ENCODE results near the gene CYP2B6. TPM values are rescaled to one million over a fixed set of nuclear protein-coding genes. Genes with fewer than 3 reads are reported as not detected.
A peak's percentile ranks its signal among the peaks of the same experiment; 100 is the strongest.
"Not testable (repeated sequence)": the region's sequence is repeated elsewhere in the genome, so short reads cannot be mapped to it uniquely, and the experiment has no call there.

CYP2B6 gene
- total and polyA plus RNA-seq, 2 of the 13 experiments (the other 11 are each of a cell fraction or from before 2014, with no cell fraction given): 0.09 TPM; not detected in 1

DNA sequence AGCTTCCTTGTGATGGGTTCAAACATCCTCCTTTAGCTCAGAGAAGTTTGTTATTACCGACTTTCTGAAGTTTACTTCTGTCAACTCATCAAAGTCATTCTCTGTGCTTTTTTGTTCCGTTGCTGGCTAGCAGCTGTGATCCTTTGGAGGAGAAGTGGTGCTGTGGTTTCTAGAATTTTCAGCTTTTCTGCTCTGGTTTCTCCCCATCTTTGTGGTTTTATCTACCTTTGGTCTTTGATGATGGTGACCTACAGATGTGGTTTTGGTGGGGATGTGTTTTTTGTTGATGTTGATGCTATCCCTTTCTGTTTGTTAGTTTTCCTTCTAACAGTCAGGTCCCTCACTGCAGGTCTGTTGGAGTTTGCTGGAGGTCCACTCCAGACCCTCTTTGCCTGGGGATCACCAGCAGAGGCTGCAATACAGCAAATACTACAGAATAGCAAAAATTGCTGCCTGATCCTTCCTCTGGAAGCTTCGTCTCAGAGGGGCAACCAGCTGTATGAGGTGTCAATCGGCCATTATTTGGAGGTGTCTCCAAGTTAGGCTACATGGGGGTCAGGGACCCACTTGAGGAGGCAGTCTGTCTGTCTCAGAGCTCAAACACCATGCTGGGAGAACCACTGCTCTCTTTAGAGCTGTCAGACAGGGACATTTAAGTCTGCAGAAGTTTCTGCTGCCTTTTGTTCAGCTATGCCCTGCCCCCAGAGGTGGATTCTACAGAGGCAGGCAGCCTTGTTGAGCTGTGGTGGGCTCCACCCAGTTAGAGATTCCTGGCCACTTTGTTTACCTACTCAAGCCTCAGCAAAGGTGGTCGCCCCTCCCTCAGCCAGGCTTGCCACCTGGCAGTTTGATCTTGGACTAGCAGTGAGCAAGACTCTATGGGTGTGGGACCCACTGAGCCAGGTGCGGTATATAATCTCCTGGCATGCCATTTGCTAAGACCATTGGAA, 20.4 kb upstream of the CYP2B6 start:
- H3K27me3 ChIP-seq (ENCODE audit: control insufficient read depth in 1 of 2, insufficient read depth in 2 of 2, low read length in 2 of 2); H3K9me3 ChIP-seq (ENCODE audit: low read length); H3K27ac ChIP-seq (ENCODE audit: extremely low read length, insufficient read depth, low read length); H3K4me1 ChIP-seq (ENCODE audit: insufficient read depth, low read length); ATAC-seq; H2AFZ ChIP-seq (ENCODE audit: low read length); DNase-seq (ENCODE audit: low spot score); H3K79me2 ChIP-seq (ENCODE audit: insufficient read depth, low read length); H3K36me3 ChIP-seq (replicated peaks in 1 of 2; ENCODE audit: control insufficient read depth in 1 of 2, insufficient read depth in 2 of 2, low read length in 2 of 2); H3K4me2 ChIP-seq (ENCODE audit: low read depth, low read length); H3K9ac ChIP-seq (ENCODE audit: insufficient read depth, low read depth, low read length); H4K20me1 ChIP-seq (ENCODE audit: insufficient read depth, low read length); CTCF ChIA-PET (ENCODE audit: low intra/inter-chr PET ratio, low total read pairs); POLR2A ChIA-PET; H3K4me3 ChIP-seq (replicated peaks in 1 of 3; ENCODE audit: insufficient read depth in 1 of 3, low read depth in 2 of 3, low read length in 3 of 3); intact Hi-C loops (cut with micrococcal nuclease; ENCODE audit: unreplicated experiment); FAIRE-seq; BruUV-seq (replicated peaks): not testable (repeated sequence)
- 1% methylated on average over 4 of the region's 6 CpGs for WGBS (ENCODE audit: low lambda C conversion rate)
- in situ Hi-C loops (cut with HindIII; ENCODE audit: extremely low pct_ligation_motif_present, low pct_unique_long_range_greater_than_20kb): loop anchor here (10.0 kb wide), 1 partner anchor 174 kb away; no protein-coding TSS in a partner anchor

DNA sequence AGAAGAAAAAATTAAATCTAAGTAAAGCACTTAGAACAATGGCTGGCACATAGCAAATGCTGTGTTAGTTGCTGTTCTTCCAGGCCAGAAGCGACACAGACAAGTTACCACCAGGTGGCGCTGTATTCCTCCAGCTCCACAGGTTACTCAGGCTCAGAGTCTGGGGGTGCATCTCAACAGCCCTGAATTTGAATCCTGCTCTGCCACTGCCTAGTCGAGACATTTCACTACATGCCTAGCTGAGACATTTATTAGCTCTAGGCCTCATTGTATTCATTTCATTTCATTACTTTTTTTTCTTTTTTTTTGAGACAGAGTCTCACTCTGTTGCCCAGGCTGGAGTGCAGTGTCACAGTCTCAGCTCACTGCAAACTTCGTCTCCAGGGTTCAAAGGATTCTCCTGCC, 16.4 kb upstream of the CYP2B6 start:
- H4K20me1 ChIP-seq (ENCODE audit: insufficient read depth, low read length): no peaks in the 10 kb centered on the region
- no peaks in the 10 kb centered on the region for H3K9me3 ChIP-seq (ENCODE audit: low read length)
- in situ Hi-C loops (cut with HindIII; ENCODE audit: extremely low pct_ligation_motif_present, low pct_unique_long_range_greater_than_20kb): loop anchor here (10.0 kb wide), 1 partner anchor 170 kb away; no protein-coding TSS in a partner anchor
- ChIA-PET CTCF (ENCODE audit: low intra/inter-chr PET ratio, low total read pairs) (interaction anchor here (0.7 to 2.2 kb wide), 3 partner anchors 167 to 589 kb away, joined by 3 to 15 read pairs (median 3); no protein-coding TSS in a partner anchor), POLR2A (no interaction called here)
- H3K4me2 ChIP-seq (ENCODE audit: low read depth, low read length): no peak overlapping the region
- H3K27me3 ChIP-seq (ENCODE audit: control insufficient read depth in 1 of 2, insufficient read depth in 2 of 2, low read length in 2 of 2): peaks cover 0 to 6% of the 10 kb centered on the region in 2 experiments; a peak in 2 of 5 replicates
- intact Hi-C loops (cut with micrococcal nuclease; ENCODE audit: unreplicated experiment): loop anchor here (1.0 kb wide), 1 partner anchor 170 kb away; no protein-coding TSS in a partner anchor
- H3K9ac ChIP-seq (ENCODE audit: insufficient read depth, low read depth, low read length): no peak overlapping the region
- no TSS peak for BruUV-seq (replicated peaks)
- FAIRE-seq (peak; percentile 70), DNase-seq (ENCODE audit: low spot score) (peak; percentile 62), ATAC-seq (peak; percentile 77)
- H3K4me3 ChIP-seq (replicated peaks in 1 of 3; ENCODE audit: insufficient read depth in 1 of 3, low read depth in 2 of 3, low read length in 3 of 3): no peak overlapping the region
- no peak overlapping the region for H3K27ac ChIP-seq (ENCODE audit: extremely low read length, insufficient read depth, low read length)
- 0% methylated on average over 4 of the region's 4 CpGs for WGBS (ENCODE audit: low lambda C conversion rate)
- H3K79me2 ChIP-seq (ENCODE audit: insufficient read depth, low read length): no peaks in the 10 kb centered on the region
- H3K4me1 ChIP-seq (ENCODE audit: insufficient read depth, low read length): peaks cover 2% of the 10 kb centered on the region
- no peak overlapping the region for H2AFZ ChIP-seq (ENCODE audit: low read length)
- H3K36me3 ChIP-seq (replicated peaks in 1 of 2; ENCODE audit: control insufficient read depth in 1 of 2, insufficient read depth in 2 of 2, low read length in 2 of 2): no peaks in the 10 kb centered on the region
- peak; percentile 34; the same call in 1 of the 2 replicates for TF ChIP-seq RAD21 (CRISPR knock-in tag; IDR thresholded peaks at IDR 0.05)
- TF ChIP-seq ZNF33B (CRISPR knock-in tag; IDR thresholded peaks at IDR 0.05): no peak
- no peak for TF ChIP-seq HCFC1 (IDR thresholded peaks at IDR 0.05; ENCODE audit: low read depth, low read length)
- no peak for TF ChIP-seq ZNF800 (CRISPR knock-in tag; IDR thresholded peaks at IDR 0.05)
- TF ChIP-seq STAG1 (CRISPR knock-in tag; IDR thresholded peaks at IDR 0.05): peak; percentile 72
- TF ChIP-seq ZNF136 (CRISPR knock-in tag; IDR thresholded peaks at IDR 0.05; ENCODE audit: low read depth): no peak
- TF ChIP-seq ZNF331 (CRISPR knock-in tag; IDR thresholded peaks at IDR 0.05): no peak
- TF ChIP-seq, protein P1, sequence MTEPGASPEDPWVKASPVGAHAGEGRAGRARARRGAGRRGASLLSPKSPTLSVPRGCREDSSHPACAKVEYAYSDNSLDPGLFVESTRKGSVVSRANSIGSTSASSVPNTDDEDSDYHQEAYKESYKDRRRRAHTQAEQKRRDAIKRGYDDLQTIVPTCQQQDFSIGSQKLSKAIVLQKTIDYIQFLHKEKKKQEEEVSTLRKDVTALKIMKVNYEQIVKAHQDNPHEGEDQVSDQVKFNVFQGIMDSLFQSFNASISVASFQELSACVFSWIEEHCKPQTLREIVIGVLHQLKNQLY (CRISPR knock-in tag; IDR thresholded peaks at IDR 0.05): no peak
- TF ChIP-seq ZBTB21 (CRISPR knock-in tag; IDR thresholded peaks at IDR 0.05): no peak
- TF ChIP-seq, protein P2, sequence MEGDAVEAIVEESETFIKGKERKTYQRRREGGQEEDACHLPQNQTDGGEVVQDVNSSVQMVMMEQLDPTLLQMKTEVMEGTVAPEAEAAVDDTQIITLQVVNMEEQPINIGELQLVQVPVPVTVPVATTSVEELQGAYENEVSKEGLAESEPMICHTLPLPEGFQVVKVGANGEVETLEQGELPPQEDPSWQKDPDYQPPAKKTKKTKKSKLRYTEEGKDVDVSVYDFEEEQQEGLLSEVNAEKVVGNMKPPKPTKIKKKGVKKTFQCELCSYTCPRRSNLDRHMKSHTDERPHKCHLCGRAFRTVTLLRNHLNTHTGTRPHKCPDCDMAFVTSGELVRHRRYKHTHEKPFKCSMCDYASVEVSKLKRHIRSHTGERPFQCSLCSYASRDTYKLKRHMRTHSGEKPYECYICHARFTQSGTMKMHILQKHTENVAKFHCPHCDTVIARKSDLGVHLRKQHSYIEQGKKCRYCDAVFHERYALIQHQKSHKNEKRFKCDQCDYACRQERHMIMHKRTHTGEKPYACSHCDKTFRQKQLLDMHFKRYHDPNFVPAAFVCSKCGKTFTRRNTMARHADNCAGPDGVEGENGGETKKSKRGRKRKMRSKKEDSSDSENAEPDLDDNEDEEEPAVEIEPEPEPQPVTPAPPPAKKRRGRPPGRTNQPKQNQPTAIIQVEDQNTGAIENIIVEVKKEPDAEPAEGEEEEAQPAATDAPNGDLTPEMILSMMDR (CRISPR knock-in tag; IDR thresholded peaks at IDR 0.05): peak; percentile 81
- TF ChIP-seq KDM2A (CRISPR knock-in tag; IDR thresholded peaks at IDR 0.05; ENCODE audit: borderline replicate concordance, low read depth): 0 out of 2 replicates have a peak, but pooled peaks have one; percentile 35
- no peak for TF ChIP-seq ARNTL (CRISPR knock-in tag; IDR thresholded peaks at IDR 0.05)

All from HepG2 (cell line).